ENCODE results near the gene KLF16. TPM values are rescaled to one million over a fixed set of nuclear protein-coding genes. Genes with fewer than 3 reads are reported as not detected.

The KLF16 gene
- total RNA-seq, 1 experiment from 2014 or later: 64.0 TPM

GRCh38 chr19:1867349-1867724 is 4.0 kb upstream of the KLF16 start:
- Mint-ChIP-seq H3K27ac (no peak overlapping the region), H3K36me3 (no peaks in the 10 kb centered on the region), H3K27me3 (ENCODE audit: low read depth) (0 out of 2 replicates have a peak, but pooled peaks cover 2% of the 10 kb centered on the region), H3K4me1 (no peaks in the 10 kb centered on the region), H3K9me3 (no peaks in the 10 kb centered on the region), H3K4me3 (no peak overlapping the region)
- TF ChIP-seq ZNF121 (CRISPR knock-in tag; IDR thresholded peaks at IDR 0.05) (peak; percentile 88), GABPB1 (CRISPR knock-in tag; IDR thresholded peaks at IDR 0.05) (no peak), SP1 (CRISPR knock-in tag; conservative IDR thresholded peaks at IDR 0.05) (no peak), ZNF512 (CRISPR knock-in tag; IDR thresholded peaks at IDR 0.05; ENCODE audit: borderline replicate concordance) (no peak), SMAD3 (CRISPR knock-in tag; IDR thresholded peaks at IDR 0.05; ENCODE audit: borderline replicate concordance) (no peak), ZNF671 (CRISPR knock-in tag; IDR thresholded peaks at IDR 0.05) (no peak), IRF1 (CRISPR knock-in tag; IDR thresholded peaks at IDR 0.05) (no peak)
- ChIA-PET CTCF (no interaction called here), POLR2A (interaction anchor here (0.6 to 0.7 kb wide), 2 partner anchors 24 to 105 kb away, joined by 5 to 6 read pairs; no protein-coding TSS in a partner anchor)
- DNase-seq (ENCODE audit: low spot score): no peak
- ATAC-seq: no peak

- Mint-ChIP-seq H3K9me3 (no peaks in the 10 kb centered on the region), H3K4me1 (no peaks in the 10 kb centered on the region; the same call in 1 of the 2 replicates), H3K4me3 (no peak overlapping the region), H3K27ac (no peak overlapping the region), H3K36me3 (no peaks in the 10 kb centered on the region), H3K27me3 (ENCODE audit: low read depth) (0 out of 2 replicates have a peak, but pooled peaks cover 4% of the 10 kb centered on the region)
- POLR2A ChIA-PET: interaction anchor here (0.6 to 0.7 kb wide), 3 partner anchors 24 to 315 kb away, joined by 3 to 6 read pairs (median 5); no protein-coding TSS in a partner anchor
- ATAC-seq (no peak), DNase-seq (ENCODE audit: low spot score) (no peak)
- CTCF ChIA-PET: interaction anchor here (3.0 kb wide), 1 partner anchor 9 kb away, joined by 48 read pairs; no protein-coding TSS in a partner anchor
- no peak for TF ChIP-seq NFYB (CRISPR knock-in tag; conservative IDR thresholded peaks at IDR 0.05; ENCODE audit: low read depth)
- no peak for TF ChIP-seq MXD4 (CRISPR knock-in tag; IDR thresholded peaks at IDR 0.05; ENCODE audit: borderline replicate concordance)
- TF ChIP-seq ZNF532 (CRISPR knock-in tag; IDR thresholded peaks at IDR 0.05; ENCODE audit: borderline replicate concordance): no peak
- no peak for TF ChIP-seq NR2C2 (CRISPR knock-in tag; IDR thresholded peaks at IDR 0.05)
- no peak for TF ChIP-seq ZNF317 (CRISPR knock-in tag; IDR thresholded peaks at IDR 0.05; ENCODE audit: borderline replicate concordance, low read depth)
- no peak for TF ChIP-seq PRDM15 (CRISPR knock-in tag; IDR thresholded peaks at IDR 0.05)
- TF ChIP-seq ARID4B (CRISPR knock-in tag; IDR thresholded peaks at IDR 0.05; ENCODE audit: borderline replicate concordance): no peak
- TF ChIP-seq USF2 (CRISPR knock-in tag; IDR thresholded peaks at IDR 0.05): no peak
- no peak for TF ChIP-seq NR1H2 (CRISPR knock-in tag; IDR thresholded peaks at IDR 0.05)
Measured at GRCh38 chr19:1866693-1867348, 3.4 kb upstream of the KLF16 start.

Data from WTC11 (cell line).